ENCODE data around the gene GLRX3. TPM values are rescaled to one million over a fixed set of nuclear protein-coding genes. Genes with fewer than 3 reads are reported as not detected.

The GLRX3 gene
- total and polyA plus RNA-seq, 9 donors: 25.5 to 62.3 (median 46.1) TPM

DNA sequence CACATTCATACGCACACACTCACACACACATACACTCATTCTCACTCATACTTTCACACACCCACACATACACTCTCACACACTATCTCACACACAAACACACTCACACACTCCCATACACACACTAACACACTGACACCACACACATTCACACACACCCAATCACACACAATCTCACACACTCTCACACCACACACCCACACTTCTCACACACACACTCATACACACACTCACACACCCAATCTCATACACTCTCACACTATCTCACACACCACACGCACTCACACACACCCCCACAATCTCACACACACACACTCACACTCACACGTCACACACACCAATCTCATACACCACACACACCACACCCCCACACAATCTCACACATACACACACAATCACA, 71.0 kb downstream of the GLRX3 start:
- intact Hi-C loops (cut with DNase I): no loop called here
- 62 to 79% (median 64%) methylated on average over 3 of the region's 3 CpGs for WGBS, 3 donors
- H3K9me3 ChIP-seq: no peaks in the 10 kb centered on the region
- no peak overlapping the region for H3K27ac ChIP-seq
- H3K27me3 ChIP-seq: no peaks in the 10 kb centered on the region
- DNase-seq: no peak
- TF ChIP-seq POLR2A (IDR thresholded peaks at IDR 0.05): no peak
- TF ChIP-seq, protein P1, sequence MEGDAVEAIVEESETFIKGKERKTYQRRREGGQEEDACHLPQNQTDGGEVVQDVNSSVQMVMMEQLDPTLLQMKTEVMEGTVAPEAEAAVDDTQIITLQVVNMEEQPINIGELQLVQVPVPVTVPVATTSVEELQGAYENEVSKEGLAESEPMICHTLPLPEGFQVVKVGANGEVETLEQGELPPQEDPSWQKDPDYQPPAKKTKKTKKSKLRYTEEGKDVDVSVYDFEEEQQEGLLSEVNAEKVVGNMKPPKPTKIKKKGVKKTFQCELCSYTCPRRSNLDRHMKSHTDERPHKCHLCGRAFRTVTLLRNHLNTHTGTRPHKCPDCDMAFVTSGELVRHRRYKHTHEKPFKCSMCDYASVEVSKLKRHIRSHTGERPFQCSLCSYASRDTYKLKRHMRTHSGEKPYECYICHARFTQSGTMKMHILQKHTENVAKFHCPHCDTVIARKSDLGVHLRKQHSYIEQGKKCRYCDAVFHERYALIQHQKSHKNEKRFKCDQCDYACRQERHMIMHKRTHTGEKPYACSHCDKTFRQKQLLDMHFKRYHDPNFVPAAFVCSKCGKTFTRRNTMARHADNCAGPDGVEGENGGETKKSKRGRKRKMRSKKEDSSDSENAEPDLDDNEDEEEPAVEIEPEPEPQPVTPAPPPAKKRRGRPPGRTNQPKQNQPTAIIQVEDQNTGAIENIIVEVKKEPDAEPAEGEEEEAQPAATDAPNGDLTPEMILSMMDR (IDR thresholded peaks at IDR 0.05): no peak
- no peak for TF ChIP-seq EP300 (IDR thresholded peaks at IDR 0.05)
- no peaks in the 10 kb centered on the region for H3K36me3 ChIP-seq
- H3K4me3 ChIP-seq: no peak overlapping the region
- no peaks in the 10 kb centered on the region for H3K4me1 ChIP-seq (ENCODE audit: insufficient read depth)

- no peaks in the 10 kb centered on the region for H3K4me1 ChIP-seq (ENCODE audit: insufficient read depth)
These were observed 72.6 kb downstream of the GLRX3 start for GRCh38 chr10:130208807-130209206.

GRCh38 chr10:130212746-130213145, 76.6 kb downstream of the GLRX3 start:
- no peaks in the 10 kb centered on the region for H3K27me3 ChIP-seq
- intact Hi-C loops (cut with DNase I): no loop called here
- H3K4me3 ChIP-seq: no peak overlapping the region
- DNase-seq: no peak
- no peak overlapping the region for H3K27ac ChIP-seq
- no peaks in the 10 kb centered on the region for H3K36me3 ChIP-seq
- TF ChIP-seq, protein P1 (IDR thresholded peaks at IDR 0.05): no peak
- TF ChIP-seq EP300 (IDR thresholded peaks at IDR 0.05): no peak
- TF ChIP-seq POLR2A (IDR thresholded peaks at IDR 0.05): no peak
- 17 to 27% (median 18%) methylated on average over 4 of the region's 4 CpGs for WGBS, 3 donors
- no peaks in the 10 kb centered on the region for H3K4me1 ChIP-seq (ENCODE audit: insufficient read depth)
- no peaks in the 10 kb centered on the region for H3K9me3 ChIP-seq

More at GRCh38 chr10:130208807-130209206, 72.6 kb downstream of the GLRX3 start:
- WGBS, 3 donors: 54 to 64% (median 58%) methylated on average over 3 of the region's 3 CpGs
- no peaks in the 10 kb centered on the region for H3K27me3 ChIP-seq
- TF ChIP-seq POLR2A (IDR thresholded peaks at IDR 0.05): no peak
- no peak for TF ChIP-seq EP300 (IDR thresholded peaks at IDR 0.05)
- TF ChIP-seq, protein P1 (IDR thresholded peaks at IDR 0.05): no peak
- H3K36me3 ChIP-seq: no peaks in the 10 kb centered on the region
- H3K4me3 ChIP-seq: no peak overlapping the region
- intact Hi-C loops (cut with DNase I): no loop called here
- no peaks in the 10 kb centered on the region for H3K9me3 ChIP-seq
- H3K27ac ChIP-seq: no peak overlapping the region
- DNase-seq: no peak

DNA sequence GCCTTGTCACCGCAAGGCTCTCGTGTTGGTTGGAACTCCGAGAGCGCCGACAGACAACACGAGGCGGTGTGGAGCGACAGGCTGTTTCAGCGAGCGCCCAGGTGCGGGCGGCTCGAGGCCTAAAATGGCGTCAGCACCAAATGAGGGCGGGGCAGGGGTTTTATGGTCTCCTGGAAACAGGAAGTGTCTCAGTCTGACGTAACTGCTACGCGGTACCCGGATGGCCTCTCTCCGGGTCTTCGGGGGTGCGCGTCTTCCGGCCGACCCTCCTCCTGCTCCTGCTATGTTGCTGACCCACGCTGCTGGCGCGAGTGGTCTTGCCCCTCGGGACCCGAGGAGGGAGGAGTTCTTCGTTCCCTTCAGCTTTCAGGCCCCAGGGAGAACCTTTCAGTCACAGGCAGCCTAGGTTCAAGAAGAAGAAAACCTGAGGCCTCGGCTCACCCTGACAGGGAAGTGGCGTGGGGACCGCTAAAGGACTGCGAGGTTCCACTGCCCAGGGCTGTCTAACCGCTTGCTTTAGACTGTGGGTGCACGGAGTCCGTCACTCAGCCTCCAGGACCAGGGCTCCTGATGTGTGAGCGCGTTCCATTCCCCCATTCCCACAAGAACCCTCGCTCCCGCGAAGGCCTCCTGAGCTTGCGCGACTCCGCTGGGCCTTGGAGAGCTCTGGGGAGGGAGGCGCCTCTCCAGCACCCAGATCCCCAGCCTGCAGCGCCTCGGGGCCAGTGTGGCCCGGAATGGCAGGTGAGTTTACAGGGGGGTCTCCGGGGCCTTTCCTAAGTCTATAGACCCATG, 77.3 kb downstream of the GLRX3 start:
- 88 to 93% (median 89%) methylated on average over 51 of the region's 51 CpGs for WGBS, 3 donors
- H3K4me3 ChIP-seq: no peak overlapping the region
- DNase-seq: no peak
- H3K27ac ChIP-seq: no peak overlapping the region
- H3K27me3 ChIP-seq: no peaks in the 10 kb centered on the region
- H3K4me1 ChIP-seq (ENCODE audit: insufficient read depth): no peaks in the 10 kb centered on the region
- no peak for TF ChIP-seq EP300 (IDR thresholded peaks at IDR 0.05)
- TF ChIP-seq, protein P1 (IDR thresholded peaks at IDR 0.05): no peak
- no peak for TF ChIP-seq POLR2A (IDR thresholded peaks at IDR 0.05)
- no peaks in the 10 kb centered on the region for H3K9me3 ChIP-seq
- H3K36me3 ChIP-seq: no peaks in the 10 kb centered on the region
- intact Hi-C loops (cut with DNase I): no loop called here
